ENCODE data around the gene PRRT1B. TPM values are rescaled to one million over a fixed set of nuclear protein-coding genes. Genes with fewer than 3 reads are reported as not detected.

Gene PRRT1B
- total RNA-seq, 1 donor from 2014 or later: not detected

DNA sequence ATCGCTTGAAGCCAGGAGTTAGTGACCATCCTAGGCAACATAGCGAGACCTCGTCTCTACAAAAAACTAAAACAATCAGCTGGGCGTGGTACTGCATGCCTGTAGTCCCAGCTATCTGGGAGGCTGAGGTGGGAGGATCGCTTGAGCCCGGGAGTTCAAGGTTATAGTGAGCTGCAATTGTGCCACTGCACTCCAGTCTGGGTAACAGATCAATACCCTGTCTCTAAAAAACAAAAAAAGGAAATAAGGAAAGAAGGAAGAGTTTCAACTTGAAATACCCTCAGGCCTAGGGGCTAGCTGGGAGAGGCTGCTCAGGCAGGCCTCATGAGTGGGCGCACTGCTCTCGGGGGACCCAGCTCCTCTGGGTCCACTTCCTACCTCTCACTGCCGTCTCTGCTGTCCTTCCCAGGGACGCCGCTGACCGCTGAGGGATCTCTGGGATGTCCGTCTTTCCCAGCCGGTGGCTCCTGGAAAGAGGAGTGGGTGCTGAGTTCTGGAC, 56.4 kb downstream of the PRRT1B start:
- DNase-seq: no peak

DNA sequence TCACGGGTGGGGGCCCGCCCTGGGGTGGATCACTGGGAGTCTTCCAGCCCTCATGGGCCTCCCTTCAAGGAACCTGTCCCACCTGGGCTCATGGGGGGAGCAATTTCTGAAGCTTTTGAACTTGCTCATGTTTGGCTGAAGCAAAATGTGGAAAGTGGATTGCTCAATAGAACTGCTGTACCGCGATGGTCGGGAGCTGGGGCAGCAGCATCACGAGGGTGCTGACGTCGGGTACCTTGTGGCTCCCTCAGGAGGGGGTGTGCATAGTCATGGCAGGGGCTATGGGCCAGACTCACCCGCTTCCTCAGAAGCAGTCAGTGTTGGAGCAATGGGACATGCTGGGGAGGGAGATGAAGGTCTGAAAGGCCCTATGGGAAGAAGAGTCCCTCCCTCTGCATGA, 57.9 kb downstream of the PRRT1B start:
- no peak for DNase-seq

DNA sequence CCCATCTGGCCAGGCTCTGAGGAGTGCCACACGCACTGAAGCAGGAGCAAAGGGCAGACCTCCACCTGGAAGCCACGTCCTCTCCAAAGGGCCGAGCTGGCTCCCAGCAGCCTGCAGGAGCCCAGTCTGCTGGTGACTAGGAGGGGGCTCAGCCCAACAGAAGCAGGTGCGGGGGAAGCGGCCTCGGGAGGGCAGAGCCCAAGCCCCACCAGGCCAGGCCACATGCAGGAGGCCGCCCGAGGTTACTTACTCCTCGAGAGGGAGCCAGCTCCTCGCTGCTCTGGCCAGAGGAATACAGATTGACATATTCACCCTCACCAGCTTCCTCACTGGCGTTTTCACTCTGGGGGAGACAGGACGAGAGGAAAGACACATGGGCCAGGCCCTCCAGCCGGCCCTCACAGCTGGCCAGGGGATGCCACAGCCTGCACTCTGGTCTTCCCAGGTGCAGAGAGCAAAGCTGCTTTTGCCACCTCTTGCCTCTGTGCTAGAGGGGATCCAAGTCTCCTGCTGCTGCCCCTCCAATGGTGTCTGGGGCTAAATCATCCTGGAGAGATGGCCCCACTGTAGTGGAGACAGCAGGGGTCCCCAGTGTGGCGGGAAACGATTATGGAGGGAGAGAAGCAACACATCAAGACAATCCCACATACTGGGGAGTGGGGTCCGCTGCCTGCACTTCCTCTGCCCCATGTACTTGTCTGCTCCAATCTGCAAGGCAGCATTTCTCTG, 58.6 kb downstream of the PRRT1B start:
- DNase-seq: no peak

DNA sequence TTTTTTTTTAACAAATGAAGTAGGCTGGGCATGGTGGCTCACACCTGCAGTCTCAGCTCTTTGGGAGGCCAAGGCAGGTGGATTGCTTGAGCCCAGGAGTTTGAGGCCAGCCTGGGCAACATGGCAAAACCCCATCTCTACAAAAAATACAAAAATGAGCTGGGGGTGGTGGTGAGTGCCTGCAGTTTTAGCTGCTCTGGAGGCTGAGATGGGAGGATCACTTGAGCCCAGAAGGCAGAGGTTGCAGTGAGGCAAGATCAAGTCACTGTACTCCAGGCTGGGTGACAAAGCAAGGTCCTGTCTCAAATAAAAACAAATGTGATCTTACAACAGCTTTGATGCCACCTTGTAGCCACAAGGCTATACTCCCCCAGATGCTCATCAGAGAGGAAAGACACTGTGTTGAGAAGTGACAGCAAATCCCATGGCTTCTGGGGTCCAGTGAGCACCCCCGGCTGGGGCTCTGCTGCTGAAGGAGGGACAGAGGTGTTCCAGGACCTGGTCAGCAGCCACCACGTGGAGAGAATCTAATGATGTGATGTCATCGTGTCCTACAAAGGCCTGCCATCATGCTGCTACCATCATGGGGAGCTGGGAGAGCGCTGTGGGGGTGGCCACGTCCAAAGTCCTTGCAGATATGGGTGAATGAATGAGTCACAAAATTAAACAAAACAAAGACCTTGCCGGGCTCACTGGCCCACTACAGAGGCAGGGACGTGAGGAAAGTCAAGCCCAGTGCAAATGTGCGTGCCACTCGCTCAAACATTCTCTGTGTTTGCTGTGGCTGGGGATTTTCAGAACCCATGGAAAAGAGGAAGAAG, 60.7 kb downstream of the PRRT1B start:
- DNase-seq: no peak

DNA sequence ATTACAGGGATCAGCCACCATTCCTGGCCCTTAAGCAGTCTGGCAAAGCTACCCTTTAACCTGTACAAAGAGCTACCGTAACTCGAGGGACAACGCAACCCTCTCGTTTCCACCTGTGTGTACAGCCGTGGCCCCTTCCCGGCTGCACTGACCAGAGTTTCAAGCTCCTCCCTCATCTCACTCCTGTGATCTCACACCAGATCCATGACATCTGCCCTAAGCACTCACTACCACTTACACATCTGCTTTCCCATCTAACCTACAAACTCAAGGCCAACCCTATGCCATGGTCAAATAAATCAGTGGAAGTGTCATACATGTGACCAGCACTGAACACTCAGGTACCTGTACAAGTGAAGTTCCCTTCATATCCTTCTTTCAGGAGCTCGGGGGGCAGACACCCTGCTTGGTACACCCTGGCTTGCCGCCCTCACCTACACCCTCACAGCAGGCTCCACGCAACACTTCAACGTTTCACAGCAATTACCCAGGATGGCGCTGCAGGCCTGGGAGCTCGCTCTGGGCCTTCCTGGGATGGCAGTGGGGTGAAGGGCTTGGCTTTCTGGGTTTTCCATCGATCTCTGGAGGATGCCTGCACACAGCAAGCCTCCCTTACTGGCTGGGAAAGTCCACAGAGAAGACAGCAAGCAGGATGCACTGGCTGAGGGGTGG, 61.7 kb downstream of the PRRT1B start:
- no peak for DNase-seq

DNA sequence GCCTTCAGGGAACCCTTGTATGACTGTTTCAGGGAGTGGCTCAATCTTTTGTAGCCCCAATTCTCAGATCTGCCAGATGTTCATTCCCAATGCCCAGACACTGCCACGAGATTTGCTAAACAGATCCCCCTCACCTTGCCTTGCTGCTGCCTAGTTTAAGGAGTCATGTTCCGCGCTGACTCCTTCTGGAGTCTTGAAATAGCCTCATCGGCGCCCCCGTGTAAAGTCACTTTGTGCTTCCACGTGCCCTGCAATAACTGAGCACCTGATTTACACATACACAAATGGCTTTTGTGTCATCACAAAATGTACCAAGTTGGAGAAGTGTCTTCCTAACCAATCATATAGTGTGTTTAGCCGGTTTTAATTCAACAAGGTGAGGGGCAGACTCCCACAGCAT, 62.3 kb downstream of the PRRT1B start:
- DNase-seq: no peak

DNA sequence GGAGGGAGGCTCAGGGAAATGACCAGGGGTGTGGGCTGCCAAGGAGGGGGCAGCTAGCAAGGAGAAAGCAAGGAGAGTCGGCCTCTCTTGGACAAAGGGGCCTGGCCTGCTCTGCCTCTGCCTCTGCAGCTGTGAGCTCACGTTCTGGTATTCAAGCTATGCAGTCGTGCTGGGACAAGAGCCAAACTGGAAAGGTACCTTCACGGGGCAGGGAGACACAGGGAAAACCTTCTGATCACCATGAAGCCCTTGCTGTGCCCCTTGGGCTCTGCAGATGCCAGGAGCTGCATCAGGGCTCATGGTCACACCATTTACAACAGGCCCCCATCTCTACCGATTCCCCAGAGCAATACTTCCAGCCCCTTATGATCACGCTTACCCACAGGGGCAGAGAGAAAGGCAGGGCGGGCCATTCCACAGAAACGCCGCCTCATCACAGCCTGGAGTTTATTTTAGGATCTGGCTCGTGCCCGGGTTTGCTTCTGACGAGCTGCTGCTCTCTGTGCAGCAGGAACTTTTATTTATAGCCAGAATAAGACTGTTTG, 63.2 kb downstream of the PRRT1B start:
- DNase-seq: peak; percentile 84

Other genes starting within 250 kb of the PRRT1B start
- gene PRRC2B, start 151.4 kb upstream of the PRRT1B start, total RNA-seq: 63.8 and 110 TPM in 2 replicates
- gene POMT1, start 42.6 kb upstream of the PRRT1B start, total RNA-seq: 26.2 and 34.8 TPM in 2 replicates
- 16.0 and 20.5 TPM in 2 replicates for gene UCK1, start 14.3 kb upstream of the PRRT1B start, total RNA-seq
- gene RAPGEF1, start 194.6 kb downstream of the PRRT1B start, total RNA-seq: 56.2 and 69.3 TPM in 2 replicates